CD14-positive monocyte (primary cell): ENCODE data around the gene M6PR. TPM values are rescaled to one million over a fixed set of nuclear protein-coding genes. Genes with fewer than 3 reads are reported as not detected.

ENCODE experiments used
- DNase-seq, 3 donors: peaks; one replicate each; pipeline ENCODE4 v3.0.0-alpha.2; 2011 to 2022
- H2AFZ ChIP-seq: 2 replicates; pipeline ENCODE4 v1.6.0; 2012; ENCODE audit warnings: mild to moderate bottlenecking, low read depth, low read length, inconsistent platforms; ENCODE audit not compliant: insufficient read depth, poor library complexity, severe bottlenecking
- H3K27ac ChIP-seq, 2 donors: 1 replicate in 1 of 2; 2 replicates in 1 of 2; pipeline ENCODE4 v1.5.1; 2012 to 2013; ENCODE audit warnings: low read length in 2 of 2, control low read depth in 1 of 2, inconsistent platforms in 1 of 2, low read depth in 1 of 2, mild to moderate bottlenecking in 1 of 2
- H3K27me3 ChIP-seq, 2 donors: one replicate each; pipeline versions ENCODE4 v1.6.0 to v1.6.1; 2011 to 2013; ENCODE audit warnings: low read length in 2 of 2; ENCODE audit not compliant: control insufficient read depth in 2 of 2, insufficient read depth in 2 of 2
- H3K36me3 ChIP-seq, 2 donors: replicated peaks in 1 of 2; 1 replicate in 1 of 2; 2 replicates in 1 of 2; pipeline versions ENCODE4 v1.5.1 to v1.6.1; 2012 to 2013; ENCODE audit warnings: low read length in 2 of 2, control low read depth in 1 of 2, inconsistent platforms in 1 of 2, mild to moderate bottlenecking in 1 of 2; ENCODE audit not compliant: insufficient read depth in 2 of 2, control insufficient read depth in 1 of 2
- H3K4me1 ChIP-seq, 2 donors: 1 replicate in 1 of 2; 2 replicates in 1 of 2; pipeline versions ENCODE4 v1.5.1 to v1.6.1; 2012 to 2013; ENCODE audit warnings: low read length in 2 of 2, control low read depth in 1 of 2, inconsistent platforms in 1 of 2, mild to moderate bottlenecking in 1 of 2, moderate library complexity in 1 of 2; ENCODE audit not compliant: insufficient read depth in 2 of 2, control insufficient read depth in 1 of 2
- H3K4me2 ChIP-seq: replicated peaks from 2 replicates; pipeline ENCODE3; 2012; ENCODE audit warnings: low read length, moderate library complexity, mild to moderate bottlenecking; ENCODE audit not compliant: poor library complexity, severe bottlenecking; ENCODE audit errors: extremely low read depth
- H3K4me3 ChIP-seq, 3 experiments: fragments of 200-600 bp in 1 of 3; sonication (generic) in 1 of 3; replicated peaks in 1 of 3; 1 replicate in 2 of 3; 2 replicates in 1 of 3; pipeline ENCODE4 v1.5.1; 2011 to 2013; ENCODE audit warnings: low read length in 3 of 3, mild to moderate bottlenecking in 3 of 3, control low read depth in 2 of 3, low read depth in 2 of 3, inconsistent platforms in 1 of 3, moderate library complexity in 1 of 3
- H3K79me2 ChIP-seq: 2 replicates; pipeline ENCODE4 v1.6.0; 2012; ENCODE audit warnings: mild to moderate bottlenecking, control low read depth, inconsistent platforms, low read length, moderate library complexity; ENCODE audit not compliant: insufficient read depth
- H3K9ac ChIP-seq: 2 replicates; pipeline ENCODE4 v1.6.0; 2017; ENCODE audit warnings: low read length, mild to moderate bottlenecking; ENCODE audit not compliant: insufficient read depth, poor library complexity, severe bottlenecking
- H3K9me3 ChIP-seq, 2 donors: replicated peaks in 1 of 2; 1 replicate in 1 of 2; 2 replicates in 1 of 2; pipeline versions ENCODE4 v1.5.1 to v1.6.1; 2012 to 2013; ENCODE audit warnings: low read length in 2 of 2, control low read depth in 1 of 2; ENCODE audit not compliant: control insufficient read depth in 1 of 2, insufficient read depth in 1 of 2
- H4K20me1 ChIP-seq: 2 replicates; pipeline ENCODE4 v1.6.0; 2012; ENCODE audit warnings: mild to moderate bottlenecking, low read length, control low read depth, moderate library complexity; ENCODE audit not compliant: insufficient read depth
- H3K27ac Mint-ChIP-seq, 7 donors: one replicate each; pipeline ENCODE4 v1.8.0; 2020; ENCODE audit warnings: mild to moderate bottlenecking in 7 of 7, mixed read lengths in 7 of 7, moderate library complexity in 6 of 7, inconsistent platforms in 2 of 7
- H3K27me3 Mint-ChIP-seq, 3 donors: one replicate each; pipeline ENCODE4 v1.8.0; 2021 to 2022; ENCODE audit warnings: low read depth in 3 of 3, mild to moderate bottlenecking in 3 of 3, mixed read lengths in 3 of 3, moderate library complexity in 3 of 3, inconsistent platforms in 1 of 3
- H3K36me3 Mint-ChIP-seq, 2 donors: one replicate each; pipeline ENCODE4 v1.8.0; 2020; ENCODE audit warnings: mixed read lengths in 2 of 2, inconsistent platforms in 1 of 2, mild to moderate bottlenecking in 1 of 2
- H3K4me1 Mint-ChIP-seq: one replicate; pipeline ENCODE4 v1.8.0; 2020; ENCODE audit warnings: mild to moderate bottlenecking, mixed read lengths
- H3K4me3 Mint-ChIP-seq, 2 donors: one replicate each; pipeline ENCODE4 v1.8.0; 2020; ENCODE audit warnings: mild to moderate bottlenecking in 2 of 2, mixed read lengths in 2 of 2, moderate library complexity in 1 of 2
- H3K9me3 Mint-ChIP-seq, 7 donors: one replicate each; pipeline ENCODE4 v1.8.0; 2020 to 2022; ENCODE audit warnings: mixed read lengths in 7 of 7, mild to moderate bottlenecking in 6 of 7, moderate library complexity in 6 of 7, inconsistent platforms in 2 of 7
- CTCF ChIP-seq: fragments of 200-600 bp; IDR thresholded peaks from one replicate; pipeline ENCODE4 v1.8.0; 2022; ENCODE audit warnings: antibody characterized with exemption, mild to moderate bottlenecking
- WGBS: methylation state at CpG from one replicate; pipeline ENCODE4 v1.1.5; 2013; ENCODE audit warnings: missing lambda C conversion rate; ENCODE audit not compliant: insufficient coverage; 5-methylcytosine and 5-hydroxymethylcytosine counted together
- intact Hi-C, 2 donors: fragments of 100-400 bp; cut with micrococcal nuclease; formaldehyde crosslinking; loops; one replicate each; pipeline versions ENCODE4 v1.15.0 to v1.15.1; 2023
- polyA plus RNA-seq, 3 donors: library from polyadenylated mRNA; depleted of rRNA in 1 of 3; unstranded in 2 of 3; stranded (reverse) in 1 of 3; fragments of 300-500 nt in 2 of 3; fragments of >200 nt in 1 of 3; fragmentation: Illumina TruSeq in 2 of 3; gene quantifications; 1 replicate in 2 of 3; 2 replicates in 1 of 3; pipeline ENCODE4 v1.2.3, GENCODE V29; 2012 to 2021

Gene M6PR
- polyA plus RNA-seq, 3 donors = 158 to 285 (median 268) TPM

GRCh38 chr12:8899830-8900229 is 49.6 kb downstream of the M6PR start:
- Mint-ChIP-seq H3K27me3 (peaks cover 2 to 15% (median 3%) of the 10 kb centered on the region in 3 donors), H3K36me3 (peaks cover 2 to 4% of the 10 kb centered on the region in 2 donors), H3K4me1 (peaks cover 24% of the 10 kb centered on the region), H3K27ac (peak overlapping the region in 6 of 7 donors; percentile 47 to 89 (median 76)), H3K4me3 (no peak overlapping the region), H3K9me3 (peaks cover 27 to 47% (median 39%) of the 10 kb centered on the region in 7 donors)
- Histone ChIP-seq H3K27me3 (no peaks in the 10 kb centered on the region), H4K20me1 (no peaks in the 10 kb centered on the region), H3K27ac (peak overlapping the region in 1 of 2 donors; percentile 53), H3K4me2 (no peak overlapping the region), H2AFZ (peak overlapping the region; percentile 47), H3K4me1 (peaks cover 17 to 23% of the 10 kb centered on the region in 2 donors), H3K36me3 (no peaks in the 10 kb centered on the region), H3K9ac (no peak overlapping the region), H3K79me2 (no peaks in the 10 kb centered on the region), H3K9me3 (peaks cover 0 to 33% of the 10 kb centered on the region in 2 donors), H3K4me3 (no peak overlapping the region)
- no CpG with 5 or more reads among the region's 6 CpGs for WGBS
- DNase-seq = peak; percentile 48 to 71 (median 69)
- no peak for TF ChIP-seq CTCF
- intact Hi-C loops = no loop called here

GRCh38 chr12:8897081-8897480 is 52.4 kb downstream of the M6PR start:
- peaks cover 0 to 7% of the 10 kb centered on the region in 2 donors for H3K4me1 ChIP-seq
- no peak overlapping the region for H2AFZ ChIP-seq
- no peaks in the 10 kb centered on the region for H4K20me1 ChIP-seq
- WGBS = 84% methylated on average over 3 of the region's 7 CpGs
- H3K36me3 Mint-ChIP-seq = peaks cover 0 to 2% of the 10 kb centered on the region in 2 donors
- intact Hi-C loops = no loop called here
- no peak for DNase-seq
- peaks cover 7% of the 10 kb centered on the region for H3K4me1 Mint-ChIP-seq
- no peak for TF ChIP-seq CTCF
- H3K36me3 ChIP-seq = no peaks in the 10 kb centered on the region
- peaks cover 0 to 26% of the 10 kb centered on the region in 2 donors for H3K9me3 ChIP-seq
- H3K9ac ChIP-seq = no peak overlapping the region
- no peak overlapping the region for H3K27ac ChIP-seq
- no peaks in the 10 kb centered on the region for H3K79me2 ChIP-seq
- H3K27me3 Mint-ChIP-seq = peaks cover 3 to 15% (median 5%) of the 10 kb centered on the region in 3 donors
- no peak overlapping the region for H3K4me3 Mint-ChIP-seq
- no peak overlapping the region for H3K4me2 ChIP-seq
- no peak overlapping the region for H3K4me3 ChIP-seq
- no peak overlapping the region for H3K27ac Mint-ChIP-seq
- peaks cover 18 to 34% (median 27%) of the 10 kb centered on the region in 7 donors for H3K9me3 Mint-ChIP-seq
- no peaks in the 10 kb centered on the region for H3K27me3 ChIP-seq
